H9 (cell line): ENCODE measurements around the gene FAM13A. TPM values are rescaled to one million over a fixed set of nuclear protein-coding genes. Genes with fewer than 3 reads are reported as not detected.

Source experiments
- DNase-seq: peaks from one replicate; pipeline ENCODE4 v3.0.0-alpha.2; 2017
- H2AFZ ChIP-seq: one replicate; pipeline ENCODE4 v1.6.1; 2013; ENCODE audit warnings: mild to moderate bottlenecking, low read length, control low read depth, moderate library complexity
- H2AK5ac ChIP-seq: 2 replicates; pipeline ENCODE4 v1.6.1; 2013; ENCODE audit warnings: low read length, control low read depth, mixed read lengths; ENCODE audit not compliant: insufficient read length
- H2BK120ac ChIP-seq: one replicate; pipeline ENCODE4 v1.6.1; 2013; ENCODE audit warnings: low read depth, mild to moderate bottlenecking, low read length, control low read depth, inconsistent platforms; ENCODE audit not compliant: poor library complexity, severe bottlenecking
- H2BK12ac ChIP-seq: 2 replicates; pipeline ENCODE4 v1.6.1; 2013; ENCODE audit warnings: low read length, control low read depth, mixed read lengths, low read depth; ENCODE audit not compliant: insufficient read length
- H2BK15ac ChIP-seq: 2 replicates; pipeline ENCODE4 v1.6.1; 2013; ENCODE audit warnings: low read depth, low read length, control low read depth
- H2BK20ac ChIP-seq: one replicate; pipeline ENCODE4 v1.6.1; 2013; ENCODE audit warnings: low read depth, mild to moderate bottlenecking, low read length, control low read depth, inconsistent platforms; ENCODE audit not compliant: poor library complexity, severe bottlenecking
- H2BK5ac ChIP-seq: 2 replicates; pipeline ENCODE4 v1.6.1; 2013; ENCODE audit warnings: low read length, control low read depth, mixed read lengths; ENCODE audit not compliant: insufficient read length
- H3K14ac ChIP-seq: 2 replicates; pipeline ENCODE4 v1.6.1; 2013; ENCODE audit warnings: low read length, control low read depth; ENCODE audit not compliant: insufficient read depth
- H3K18ac ChIP-seq: 2 replicates; pipeline ENCODE4 v1.6.1; 2013; ENCODE audit warnings: low read depth, mild to moderate bottlenecking, mixed read lengths, low read length, control low read depth; ENCODE audit not compliant: insufficient read length
- H3K23ac ChIP-seq: 2 replicates; pipeline ENCODE4 v1.6.1; 2013; ENCODE audit warnings: low read length, control low read depth, mixed read lengths, low read depth; ENCODE audit not compliant: insufficient read length
- H3K23me2 ChIP-seq: 2 replicates; pipeline ENCODE4 v1.6.1; 2013; ENCODE audit warnings: low read depth, mild to moderate bottlenecking, mixed read lengths, low read length, control low read depth; ENCODE audit not compliant: insufficient read length, poor library complexity, severe bottlenecking
- H3K27ac ChIP-seq: 2 replicates; pipeline ENCODE4 v1.5.1; 2013; ENCODE audit warnings: low read length, control low read depth, mixed read lengths, low read depth; ENCODE audit not compliant: insufficient read length
- H3K27me3 ChIP-seq: 2 replicates; pipeline ENCODE4 v1.6.1; 2013; ENCODE audit warnings: low read length, control low read depth, inconsistent platforms; ENCODE audit not compliant: insufficient read depth
- H3K4ac ChIP-seq: 2 replicates; pipeline ENCODE4 v1.6.1; 2013; ENCODE audit warnings: low read depth, mild to moderate bottlenecking, control low read depth, inconsistent platforms, low read length, moderate library complexity
- H3K4me1 ChIP-seq: 2 replicates; pipeline ENCODE4 v1.6.1; 2013; ENCODE audit warnings: low read length, control low read depth, inconsistent platforms; ENCODE audit not compliant: insufficient read depth
- H3K4me2 ChIP-seq: 2 replicates; pipeline ENCODE4 v1.6.1; 2013; ENCODE audit warnings: low read length, control low read depth, mixed read lengths; ENCODE audit not compliant: insufficient read length, insufficient read depth
- H3K56ac ChIP-seq: 2 replicates; pipeline ENCODE4 v1.6.1; 2013; ENCODE audit warnings: low read depth, mild to moderate bottlenecking, mixed read lengths, low read length, control low read depth; ENCODE audit not compliant: insufficient read length
- H3K79me1 ChIP-seq: 2 replicates; pipeline ENCODE4 v1.6.1; 2013; ENCODE audit warnings: low read depth, mild to moderate bottlenecking, moderate library complexity, low read length, control low read depth, inconsistent platforms; ENCODE audit not compliant: insufficient read depth, poor library complexity, severe bottlenecking
- H3K79me2 ChIP-seq: 2 replicates; pipeline ENCODE4 v1.6.1; 2013; ENCODE audit warnings: low read length, control low read depth, inconsistent platforms; ENCODE audit not compliant: insufficient read depth
- H3K9ac ChIP-seq: 2 replicates; pipeline ENCODE4 v1.6.1; 2013; ENCODE audit warnings: low read length, control low read depth, mixed read lengths; ENCODE audit not compliant: insufficient read length; ENCODE audit errors: extremely low read depth
- H3K9me3 ChIP-seq: one replicate; pipeline ENCODE4 v1.6.1; 2013; ENCODE audit warnings: low read depth, low read length, inconsistent platforms; ENCODE audit not compliant: control insufficient read depth
- H3T11ph ChIP-seq: one replicate; pipeline ENCODE4 v1.6.1; 2013; ENCODE audit warnings: mild to moderate bottlenecking, low read length, control low read depth, inconsistent platforms
- H4K20me1 ChIP-seq: one replicate; pipeline ENCODE4 v1.6.1; 2013; ENCODE audit not compliant: control insufficient read depth, insufficient read length, insufficient read depth
- H4K5ac ChIP-seq: 2 replicates; pipeline ENCODE4 v1.6.1; 2013; ENCODE audit warnings: low read depth, mild to moderate bottlenecking, mixed read lengths, low read length, control low read depth; ENCODE audit not compliant: insufficient read length
- H4K8ac ChIP-seq: replicated peaks from 2 replicates; pipeline ENCODE4 v1.6.1; 2013; ENCODE audit warnings: low read length, control low read depth, mixed read lengths, low read depth; ENCODE audit not compliant: insufficient read length
- H4K91ac ChIP-seq: 2 replicates; pipeline ENCODE4 v1.6.1; 2013; ENCODE audit warnings: low read depth, mild to moderate bottlenecking, moderate library complexity, mixed read lengths, low read length, control low read depth; ENCODE audit not compliant: insufficient read length
- H3K27ac Mint-ChIP-seq, 3 experiments: 2 replicates in 2 of 3; 3 replicates in 1 of 3; pipeline ENCODE4 v1.8.0; 2020 to 2021; ENCODE audit warnings: mixed read lengths in 3 of 3, mild to moderate bottlenecking in 1 of 3, moderate library complexity in 1 of 3
- H3K27me3 Mint-ChIP-seq: 2 replicates; pipeline ENCODE4 v1.8.0; 2021; ENCODE audit warnings: low read depth, mild to moderate bottlenecking, moderate library complexity, mixed read lengths
- H3K36me3 Mint-ChIP-seq, 3 experiments: 2 replicates in 2 of 3; 3 replicates in 1 of 3; pipeline ENCODE4 v1.8.0; 2020 to 2021; ENCODE audit warnings: low read depth in 3 of 3, mixed read lengths in 3 of 3; ENCODE audit not compliant: insufficient read depth in 1 of 3
- H3K4me1 Mint-ChIP-seq, 2 experiments: 2 replicates each; pipeline ENCODE4 v1.8.0; 2020; ENCODE audit warnings: mixed read lengths in 2 of 2
- H3K4me3 Mint-ChIP-seq, 2 experiments: 2 replicates in 1 of 2; 3 replicates in 1 of 2; pipeline ENCODE4 v1.8.0; 2020 to 2021; ENCODE audit warnings: mild to moderate bottlenecking in 2 of 2, mixed read lengths in 2 of 2, moderate library complexity in 1 of 2
- H3K9me3 Mint-ChIP-seq, 2 experiments: 2 replicates in 1 of 2; 3 replicates in 1 of 2; pipeline ENCODE4 v1.8.0; 2020; ENCODE audit warnings: mild to moderate bottlenecking in 2 of 2, mixed read lengths in 2 of 2, moderate library complexity in 1 of 2
- WGBS: extraction: QIAGEN DNeasy Blood & Tissue Kit; methylation state at CpG from one replicate; pipeline ENCODE4 v1.1.7; 2013; ENCODE audit warnings: missing lambda C conversion rate, low lambda C conversion rate, mixed read lengths; ENCODE audit not compliant: insufficient read length; ENCODE audit errors: extremely low coverage; 5-methylcytosine and 5-hydroxymethylcytosine counted together
- total RNA-seq: library from RNA; stranded (reverse); gene quantifications from 2 replicates; pipeline ENCODE4 v1.2.1, GENCODE V29; 2021
- TF ChIP-seq, protein P1 (sequence below): fragments of 200-600 bp; sonication (generic); conservative IDR thresholded peaks from 3 replicates; pipeline ENCODE4 v1.8.0; 2021; ENCODE audit warnings: antibody characterized with exemption, mild to moderate bottlenecking

The FAM13A gene
- total RNA-seq, 1 experiment from 2014 or later, result 12.7 TPM

DNA sequence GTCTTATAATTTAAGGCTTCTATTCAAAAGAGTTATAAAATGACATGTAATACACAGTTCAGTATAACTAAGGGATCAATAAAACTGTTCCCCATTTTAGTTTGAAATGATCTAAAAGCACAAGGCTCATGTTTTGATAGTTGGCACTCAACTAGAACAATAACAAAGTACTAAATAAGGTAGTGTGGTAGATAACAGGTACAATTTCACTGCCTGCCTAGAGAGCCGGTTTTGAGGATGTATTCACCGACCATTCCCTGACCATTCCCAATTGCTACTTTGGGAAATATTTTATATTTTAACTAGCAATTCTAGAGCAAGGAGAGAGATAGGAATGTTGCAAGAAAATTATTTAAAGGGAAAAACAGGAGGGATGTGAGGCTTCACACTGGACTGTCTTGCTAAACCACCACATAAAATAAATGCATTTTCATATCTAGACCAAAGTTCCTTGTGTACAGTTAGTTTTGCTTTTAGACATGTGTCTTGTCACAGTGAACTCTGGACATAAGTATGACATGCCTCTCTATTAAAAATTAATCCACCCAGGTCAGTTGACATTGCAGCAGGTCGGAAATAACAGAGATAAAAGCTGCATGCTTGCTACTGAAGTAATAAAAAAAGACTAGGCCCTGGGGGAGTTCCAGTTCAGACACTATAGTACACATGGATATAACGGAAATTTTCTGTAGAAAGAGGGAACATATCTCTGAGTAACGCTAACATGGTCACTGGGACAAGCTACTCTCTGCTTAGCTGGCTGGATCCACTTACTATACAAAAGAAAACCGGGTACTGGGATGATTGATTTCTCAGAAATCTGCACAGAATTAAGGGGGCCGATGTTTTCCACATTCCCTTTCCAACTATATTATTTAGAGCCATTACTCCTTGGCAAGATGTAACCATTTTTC is 303.1 kb downstream of the FAM13A start:
- H2BK15ac ChIP-seq, result no peak overlapping the region
- H4K91ac ChIP-seq, result no peak overlapping the region
- H3T11ph ChIP-seq, result no peak overlapping the region
- H3K4me3 Mint-ChIP-seq, result no peak overlapping the region
- H3K4me1 Mint-ChIP-seq, result peaks cover 13 to 14% of the 10 kb centered on the region in 2 experiments
- no peak overlapping the region for H3K4me2 ChIP-seq
- peaks cover 9 to 17% (median 14%) of the 10 kb centered on the region in 3 experiments; a peak in 6 of 7 replicates for H3K36me3 Mint-ChIP-seq
- H3K4me1 ChIP-seq, result no peaks in the 10 kb centered on the region
- H3K79me1 ChIP-seq, result no peaks in the 10 kb centered on the region
- H3K27ac Mint-ChIP-seq, result no peak overlapping the region
- H3K18ac ChIP-seq, result no peak overlapping the region
- no peak overlapping the region for H2BK12ac ChIP-seq
- H2BK5ac ChIP-seq, result no peak overlapping the region
- H3K27ac ChIP-seq, result no peak overlapping the region
- H3K9ac ChIP-seq, result no peak overlapping the region
- no CpG with 5 or more reads among the region's 7 CpGs for WGBS
- no peak overlapping the region for H2AK5ac ChIP-seq
- H3K9me3 Mint-ChIP-seq, result no peaks in the 10 kb centered on the region
- no peak overlapping the region for H3K23ac ChIP-seq
- H3K4ac ChIP-seq, result no peak overlapping the region
- H3K56ac ChIP-seq, result no peak overlapping the region
- H2BK20ac ChIP-seq, result no peak overlapping the region
- H4K20me1 ChIP-seq, result no peaks in the 10 kb centered on the region
- TF ChIP-seq, protein P1, sequence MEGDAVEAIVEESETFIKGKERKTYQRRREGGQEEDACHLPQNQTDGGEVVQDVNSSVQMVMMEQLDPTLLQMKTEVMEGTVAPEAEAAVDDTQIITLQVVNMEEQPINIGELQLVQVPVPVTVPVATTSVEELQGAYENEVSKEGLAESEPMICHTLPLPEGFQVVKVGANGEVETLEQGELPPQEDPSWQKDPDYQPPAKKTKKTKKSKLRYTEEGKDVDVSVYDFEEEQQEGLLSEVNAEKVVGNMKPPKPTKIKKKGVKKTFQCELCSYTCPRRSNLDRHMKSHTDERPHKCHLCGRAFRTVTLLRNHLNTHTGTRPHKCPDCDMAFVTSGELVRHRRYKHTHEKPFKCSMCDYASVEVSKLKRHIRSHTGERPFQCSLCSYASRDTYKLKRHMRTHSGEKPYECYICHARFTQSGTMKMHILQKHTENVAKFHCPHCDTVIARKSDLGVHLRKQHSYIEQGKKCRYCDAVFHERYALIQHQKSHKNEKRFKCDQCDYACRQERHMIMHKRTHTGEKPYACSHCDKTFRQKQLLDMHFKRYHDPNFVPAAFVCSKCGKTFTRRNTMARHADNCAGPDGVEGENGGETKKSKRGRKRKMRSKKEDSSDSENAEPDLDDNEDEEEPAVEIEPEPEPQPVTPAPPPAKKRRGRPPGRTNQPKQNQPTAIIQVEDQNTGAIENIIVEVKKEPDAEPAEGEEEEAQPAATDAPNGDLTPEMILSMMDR, result no peak
- no peaks in the 10 kb centered on the region for H3K27me3 Mint-ChIP-seq
- no peak overlapping the region for H4K8ac ChIP-seq
- H2BK120ac ChIP-seq, result no peak overlapping the region
- H3K79me2 ChIP-seq, result no peaks in the 10 kb centered on the region
- H4K5ac ChIP-seq, result no peak overlapping the region
- no peak overlapping the region for H2AFZ ChIP-seq
- no peaks in the 10 kb centered on the region for H3K27me3 ChIP-seq
- H3K23me2 ChIP-seq, result no peaks in the 10 kb centered on the region
- no peak for DNase-seq
- H3K9me3 ChIP-seq, result no peaks in the 10 kb centered on the region
- H3K14ac ChIP-seq, result no peak overlapping the region
